Measurements from ENCODE around the gene PROC. TPM values are rescaled to one million over a fixed set of nuclear protein-coding genes. Genes with fewer than 3 reads are reported as not detected.
A peak's percentile ranks its signal among the peaks of the same experiment; 100 is the strongest.

PROC gene
- total RNA-seq, 1 donor: 0.84 TPM

DNA sequence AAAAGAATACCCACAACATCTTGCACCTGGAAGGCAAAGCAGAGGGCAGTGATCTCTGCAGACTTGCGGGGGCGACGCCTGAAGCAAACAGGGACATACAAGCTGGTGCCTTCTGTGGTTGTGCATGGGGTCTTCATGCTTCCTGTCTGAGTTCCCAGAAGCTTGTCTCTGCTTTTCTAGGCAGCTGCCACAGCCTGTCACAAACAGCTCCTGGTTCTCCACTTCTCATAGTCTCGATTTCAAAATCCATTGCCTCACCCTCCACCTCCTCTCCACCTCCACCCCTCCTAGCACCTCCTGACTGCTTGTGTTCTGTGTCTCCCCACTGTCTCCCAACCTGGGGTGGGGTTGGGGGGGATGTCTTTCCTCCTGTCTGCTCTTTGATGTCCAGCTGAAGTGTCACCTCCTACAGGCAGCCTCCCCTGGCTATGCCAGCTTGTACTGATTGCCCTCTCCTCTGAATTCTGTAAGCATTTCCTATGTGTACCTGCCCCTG lies 1.7 kb upstream of the PROC start:
- Histone ChIP-seq H3K27me3 (ENCODE audit: insufficient read depth, low read length) (no peaks in the 10 kb centered on the region), H3K4me1 (ENCODE audit: insufficient read depth, low read length) (peaks cover 38% of the 10 kb centered on the region), H3K9me3 (ENCODE audit: low read depth, low read length) (no peaks in the 10 kb centered on the region), H3K4me3 (ENCODE audit: low read length) (peak overlapping the region; percentile 41)

DNA sequence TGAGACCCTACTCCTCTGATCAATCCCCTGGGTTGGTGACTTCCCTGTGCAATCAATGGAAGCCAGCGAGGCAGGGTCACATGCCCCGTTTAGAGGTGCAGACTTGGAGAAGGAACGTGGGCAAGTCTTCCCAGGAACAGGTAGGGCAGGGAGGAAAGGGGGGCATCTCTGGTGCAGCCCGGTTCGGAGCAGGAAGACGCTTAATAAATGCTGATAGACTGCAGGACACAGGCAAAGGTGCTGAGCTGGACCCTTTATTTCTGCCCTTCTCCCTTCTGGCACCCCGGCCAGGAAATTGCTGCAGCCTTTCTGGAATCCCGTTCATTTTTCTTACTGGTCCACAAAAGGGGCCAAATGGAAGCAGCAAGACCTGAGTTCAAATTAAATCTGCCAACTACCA lies 821 bp upstream of the PROC start:
- no peaks in the 10 kb centered on the region for H3K9me3 ChIP-seq (ENCODE audit: low read depth, low read length)
- peaks cover 5% of the 10 kb centered on the region for H3K27me3 ChIP-seq (ENCODE audit: insufficient read depth, low read length)
- no peak overlapping the region for H3K4me3 ChIP-seq (ENCODE audit: low read length)
- H3K4me1 ChIP-seq (ENCODE audit: insufficient read depth, low read length): peaks cover 34% of the 10 kb centered on the region

- H3K4me1 ChIP-seq (ENCODE audit: insufficient read depth, low read length): peaks cover 37% of the 10 kb centered on the region
- H3K9me3 ChIP-seq (ENCODE audit: low read depth, low read length): no peaks in the 10 kb centered on the region
- peaks cover 6% of the 10 kb centered on the region for H3K27me3 ChIP-seq (ENCODE audit: insufficient read depth, low read length)
- H3K4me3 ChIP-seq (ENCODE audit: low read length): no peak overlapping the region
Observed at GRCh38 chr2:127419112-127419430, 844 bp downstream of the PROC start.

DNA sequence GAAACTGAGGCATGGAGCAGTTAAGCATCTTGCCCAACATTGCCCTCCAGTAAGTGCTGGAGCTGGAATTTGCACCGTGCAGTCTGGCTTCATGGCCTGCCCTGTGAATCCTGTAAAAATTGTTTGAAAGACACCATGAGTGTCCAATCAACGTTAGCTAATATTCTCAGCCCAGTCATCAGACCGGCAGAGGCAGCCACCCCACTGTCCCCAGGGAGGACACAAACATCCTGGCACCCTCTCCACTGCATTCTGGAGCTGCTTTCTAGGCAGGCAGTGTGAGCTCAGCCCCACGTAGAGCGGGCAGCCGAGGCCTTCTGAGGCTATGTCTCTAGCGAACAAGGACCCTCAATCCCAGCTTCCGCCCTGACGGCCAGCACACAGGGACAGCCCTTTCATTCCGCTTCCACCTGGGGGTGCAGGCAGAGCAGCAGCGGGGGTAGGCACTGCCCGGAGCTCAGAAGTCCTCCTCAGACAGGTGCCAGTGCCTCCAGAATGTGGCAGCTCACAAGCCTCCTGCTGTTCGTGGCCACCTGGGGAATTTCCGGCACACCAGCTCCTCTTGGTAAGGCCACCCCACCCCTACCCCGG lies 1.3 kb downstream of the PROC start:
- H3K9me3 ChIP-seq (ENCODE audit: low read depth, low read length): no peaks in the 10 kb centered on the region
- peaks cover 34% of the 10 kb centered on the region for H3K4me1 ChIP-seq (ENCODE audit: insufficient read depth, low read length)
- H3K4me3 ChIP-seq (ENCODE audit: low read length): no peak overlapping the region
- peaks cover 6% of the 10 kb centered on the region for H3K27me3 ChIP-seq (ENCODE audit: insufficient read depth, low read length)

DNA sequence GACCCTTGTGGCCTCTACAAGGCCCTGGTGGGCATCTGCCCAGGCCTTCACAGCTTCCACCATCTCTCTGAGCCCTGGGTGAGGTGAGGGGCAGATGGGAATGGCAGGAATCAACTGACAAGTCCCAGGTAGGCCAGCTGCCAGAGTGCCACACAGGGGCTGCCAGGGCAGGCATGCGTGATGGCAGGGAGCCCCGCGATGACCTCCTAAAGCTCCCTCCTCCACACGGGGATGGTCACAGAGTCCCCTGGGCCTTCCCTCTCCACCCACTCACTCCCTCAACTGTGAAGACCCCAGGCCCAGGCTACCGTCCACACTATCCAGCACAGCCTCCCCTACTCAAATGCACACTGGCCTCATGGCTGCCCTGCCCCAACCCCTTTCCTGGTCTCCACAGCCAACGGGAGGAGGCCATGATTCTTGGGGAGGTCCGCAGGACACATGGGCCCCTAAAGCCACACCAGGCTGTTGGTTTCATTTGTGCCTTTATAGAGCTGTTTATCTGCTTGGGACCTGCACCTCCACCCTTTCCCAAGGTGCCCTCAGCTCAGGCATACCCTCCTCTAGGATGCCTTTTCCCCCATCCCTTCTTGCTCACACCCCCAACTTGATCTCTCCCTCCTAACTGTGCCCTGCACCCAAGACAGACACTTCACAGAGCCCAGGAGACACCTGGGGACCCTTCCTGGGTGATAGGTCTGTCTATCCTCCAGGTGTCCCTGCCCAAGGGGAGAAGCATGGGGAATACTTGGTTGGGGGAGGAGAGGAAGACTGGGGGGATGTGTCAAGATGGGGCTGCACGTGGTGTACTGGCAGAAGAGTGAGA lies 2.0 kb downstream of the PROC start:
- peaks cover 34% of the 10 kb centered on the region for H3K4me1 ChIP-seq (ENCODE audit: insufficient read depth, low read length)
- peaks cover 6% of the 10 kb centered on the region for H3K27me3 ChIP-seq (ENCODE audit: insufficient read depth, low read length)
- no peaks in the 10 kb centered on the region for H3K9me3 ChIP-seq (ENCODE audit: low read depth, low read length)
- H3K4me3 ChIP-seq (ENCODE audit: low read length): no peak overlapping the region

- Histone ChIP-seq H3K9me3 (ENCODE audit: low read depth, low read length) (no peaks in the 10 kb centered on the region), H3K27me3 (ENCODE audit: insufficient read depth, low read length) (peaks cover 6% of the 10 kb centered on the region), H3K4me3 (ENCODE audit: low read length) (no peak overlapping the region), H3K4me1 (ENCODE audit: insufficient read depth, low read length) (peaks cover 25% of the 10 kb centered on the region)
Observed at GRCh38 chr2:127421116-127421800, 3.0 kb downstream of the PROC start.

GRCh38 chr2:127421871-127422558 lies 3.8 kb downstream of the PROC start:
- peaks cover 17% of the 10 kb centered on the region for H3K4me1 ChIP-seq (ENCODE audit: insufficient read depth, low read length)
- H3K9me3 ChIP-seq (ENCODE audit: low read depth, low read length): no peaks in the 10 kb centered on the region
- H3K27me3 ChIP-seq (ENCODE audit: insufficient read depth, low read length): peaks cover 6% of the 10 kb centered on the region

DNA sequence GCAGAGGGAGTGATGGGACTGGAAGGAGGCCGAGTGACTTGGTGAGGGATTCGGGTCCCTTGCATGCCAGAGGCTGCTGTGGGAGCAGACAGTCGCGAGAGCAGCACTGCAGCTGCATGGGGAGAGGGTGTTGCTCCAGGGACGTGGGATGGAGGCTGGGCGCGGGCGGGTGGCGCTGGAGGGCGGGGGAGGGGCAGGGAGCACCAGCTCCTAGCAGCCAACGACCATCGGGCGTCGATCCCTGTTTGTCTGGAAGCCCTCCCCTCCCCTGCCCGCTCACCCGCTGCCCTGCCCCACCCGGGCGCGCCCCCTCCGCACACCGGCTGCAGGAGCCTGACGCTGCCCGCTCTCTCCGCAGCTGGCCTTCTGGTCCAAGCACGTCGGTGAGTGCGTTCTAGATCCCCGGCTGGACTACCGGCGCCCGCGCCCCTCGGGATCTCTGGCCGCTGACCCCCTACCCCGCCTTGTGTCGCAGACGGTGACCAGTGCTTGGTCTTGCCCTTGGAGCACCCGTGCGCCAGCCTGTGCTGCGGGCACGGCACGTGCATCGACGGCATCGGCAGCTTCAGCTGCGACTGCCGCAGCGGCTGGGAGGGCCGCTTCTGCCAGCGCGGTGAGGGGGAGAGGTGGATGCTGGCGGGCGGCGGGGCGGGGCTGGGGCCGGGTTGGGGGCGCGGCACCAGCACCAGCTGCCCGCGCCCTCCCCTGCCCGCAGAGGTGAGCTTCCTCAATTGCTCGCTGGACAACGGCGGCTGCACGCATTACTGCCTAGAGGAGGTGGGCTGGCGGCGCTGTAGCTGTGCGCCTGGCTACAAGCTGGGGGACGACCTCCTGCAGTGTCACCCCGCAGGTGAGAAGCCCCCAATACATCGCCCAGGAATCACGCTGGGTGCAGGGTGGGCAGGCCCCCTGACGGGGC lies 4.6 kb downstream of the PROC start:
- Histone ChIP-seq H3K4me1 (ENCODE audit: insufficient read depth, low read length) (peaks cover 16% of the 10 kb centered on the region), H3K27me3 (ENCODE audit: insufficient read depth, low read length) (peaks cover 6% of the 10 kb centered on the region), H3K4me3 (ENCODE audit: low read length) (no peak overlapping the region), H3K9me3 (ENCODE audit: low read depth, low read length) (no peaks in the 10 kb centered on the region)

More at GRCh38 chr2:127421871-127422558, 3.8 kb downstream of the PROC start:
- H3K4me3 ChIP-seq (ENCODE audit: low read length): no peak overlapping the region

DNA sequence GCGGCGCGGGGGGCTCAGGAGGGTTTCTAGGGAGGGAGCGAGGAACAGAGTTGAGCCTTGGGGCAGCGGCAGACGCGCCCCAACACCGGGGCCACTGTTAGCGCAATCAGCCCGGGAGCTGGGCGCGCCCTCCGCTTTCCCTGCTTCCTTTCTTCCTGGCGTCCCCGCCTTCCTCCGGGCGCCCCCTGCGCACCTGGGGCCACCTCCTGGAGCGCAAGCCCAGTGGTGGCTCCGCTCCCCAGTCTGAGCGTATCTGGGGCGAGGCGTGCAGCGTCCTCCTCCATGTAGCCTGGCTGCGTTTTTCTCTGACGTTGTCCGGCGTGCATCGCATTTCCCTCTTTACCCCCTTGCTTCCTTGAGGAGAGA lies 5.2 kb downstream of the PROC start:
- peaks cover 6% of the 10 kb centered on the region for H3K27me3 ChIP-seq (ENCODE audit: insufficient read depth, low read length)
- peaks cover 16% of the 10 kb centered on the region for H3K4me1 ChIP-seq (ENCODE audit: insufficient read depth, low read length)
- no peaks in the 10 kb centered on the region for H3K9me3 ChIP-seq (ENCODE audit: low read depth, low read length)
- no peak overlapping the region for H3K4me3 ChIP-seq (ENCODE audit: low read length)

GRCh38 chr2:127423880-127424279 lies 5.7 kb downstream of the PROC start:
- Histone ChIP-seq H3K27me3 (ENCODE audit: insufficient read depth, low read length) (peaks cover 6% of the 10 kb centered on the region), H3K4me1 (ENCODE audit: insufficient read depth, low read length) (peaks cover 16% of the 10 kb centered on the region), H3K9me3 (ENCODE audit: low read depth, low read length) (no peaks in the 10 kb centered on the region), H3K4me3 (ENCODE audit: low read length) (no peak overlapping the region)

- Histone ChIP-seq H3K4me3 (ENCODE audit: low read length) (no peak overlapping the region), H3K27me3 (ENCODE audit: insufficient read depth, low read length) (peaks cover 6% of the 10 kb centered on the region), H3K4me1 (ENCODE audit: insufficient read depth, low read length) (peaks cover 16% of the 10 kb centered on the region), H3K9me3 (ENCODE audit: low read depth, low read length) (no peaks in the 10 kb centered on the region)
Observed at GRCh38 chr2:127424598-127425520, 6.6 kb downstream of the PROC start.

DNA sequence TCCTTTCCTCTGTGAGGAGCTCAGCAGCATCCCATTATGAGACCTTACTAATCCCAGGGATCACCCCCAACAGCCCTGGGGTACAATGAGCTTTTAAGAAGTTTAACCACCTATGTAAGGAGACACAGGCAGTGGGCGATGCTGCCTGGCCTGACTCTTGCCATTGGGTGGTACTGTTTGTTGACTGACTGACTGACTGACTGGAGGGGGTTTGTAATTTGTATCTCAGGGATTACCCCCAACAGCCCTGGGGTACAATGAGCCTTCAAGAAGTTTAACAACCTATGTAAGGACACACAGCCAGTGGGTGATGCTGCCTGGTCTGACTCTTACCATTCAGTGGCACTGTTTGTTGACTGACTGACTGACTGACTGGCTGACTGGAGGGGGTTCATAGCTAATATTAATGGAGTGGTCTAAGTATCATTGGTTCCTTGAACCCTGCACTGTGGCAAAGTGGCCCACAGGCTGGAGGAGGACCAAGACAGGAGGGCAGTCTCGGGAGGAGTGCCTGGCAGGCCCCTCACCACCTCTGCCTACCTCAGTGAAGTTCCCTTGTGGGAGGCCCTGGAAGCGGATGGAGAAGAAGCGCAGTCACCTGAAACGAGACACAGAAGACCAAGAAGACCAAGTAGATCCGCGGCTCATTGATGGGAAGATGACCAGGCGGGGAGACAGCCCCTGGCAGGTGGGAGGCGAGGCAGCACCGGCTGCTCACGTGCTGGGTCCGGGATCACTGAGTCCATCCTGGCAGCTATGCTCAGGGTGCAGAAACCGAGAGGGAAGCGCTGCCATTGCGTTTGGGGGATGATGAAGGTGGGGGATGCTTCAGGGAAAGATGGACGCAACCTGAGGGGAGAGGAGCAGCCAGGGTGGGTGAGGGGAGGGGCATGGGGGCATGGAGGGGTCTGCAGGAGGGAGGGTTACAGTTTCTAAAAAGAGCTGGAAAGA lies 7.6 kb downstream of the PROC start:
- Histone ChIP-seq H3K4me1 (ENCODE audit: insufficient read depth, low read length) (peaks cover 16% of the 10 kb centered on the region), H3K9me3 (ENCODE audit: low read depth, low read length) (no peaks in the 10 kb centered on the region), H3K27me3 (ENCODE audit: insufficient read depth, low read length) (peaks cover 6% of the 10 kb centered on the region), H3K4me3 (ENCODE audit: low read length) (no peak overlapping the region)

Data from mononuclear cell (primary cell).